ENCODE data around the gene AGO4. TPM values are rescaled to one million over a fixed set of nuclear protein-coding genes. Genes with fewer than 3 reads are reported as not detected.

Gene AGO4
- total and polyA plus RNA-seq, 4 donors: 1.7 to 14.9 (median 7.3) TPM

DNA sequence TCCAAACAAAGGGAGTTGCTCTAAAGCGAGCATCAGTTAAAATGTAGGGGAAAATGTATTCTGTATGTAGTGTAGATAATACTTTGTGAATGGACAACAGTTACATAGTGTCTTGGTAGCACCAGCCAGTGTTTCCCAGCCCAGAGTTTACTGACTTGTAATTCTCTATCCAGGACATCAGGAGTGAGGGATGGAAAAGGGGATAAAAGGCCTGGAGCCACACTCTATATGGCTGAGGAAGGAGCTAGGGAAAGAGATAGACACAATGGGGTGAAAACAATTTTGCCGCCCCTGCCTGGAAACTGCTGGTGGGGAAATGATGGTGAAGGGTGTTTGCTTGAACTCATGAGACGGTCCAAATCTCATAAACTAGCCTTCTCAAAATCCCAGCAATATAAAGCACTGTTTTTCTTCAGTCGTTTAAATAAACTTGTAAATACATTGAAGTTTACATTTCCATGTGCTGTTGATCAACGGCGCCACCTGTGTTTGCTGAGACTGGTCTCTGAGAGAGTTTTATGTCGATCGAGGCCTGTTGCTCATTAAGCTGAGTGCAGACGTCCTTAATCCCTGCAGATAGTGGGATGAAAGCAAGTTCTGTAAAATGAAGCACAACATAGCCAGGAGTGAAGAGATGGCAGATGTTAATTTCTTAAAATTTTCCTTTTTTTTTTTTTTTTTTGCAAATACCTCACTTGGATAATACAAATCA, 47.3 kb downstream of the AGO4 start:
- 75% methylated on average over 9 of the region's 9 CpGs for WGBS
- no peak overlapping the region for H3K27ac ChIP-seq (ENCODE audit: low read depth in 1 of 2, low read length in 2 of 2)
- TF ChIP-seq RAD21 (IDR thresholded peaks at IDR 0.05) (no peak), GABPA (IDR thresholded peaks at IDR 0.05 in 1 of 2, conservative IDR thresholded peaks at IDR 0.05 in 1 of 2) (no peak), JUND (IDR thresholded peaks at IDR 0.05) (no peak), HNF4G (IDR thresholded peaks at IDR 0.05) (no peak), FOXA1 (IDR thresholded peaks at IDR 0.05) (no peak), NR2F2 (IDR thresholded peaks at IDR 0.05) (no peak)
- TF ChIP-seq, protein P1, sequence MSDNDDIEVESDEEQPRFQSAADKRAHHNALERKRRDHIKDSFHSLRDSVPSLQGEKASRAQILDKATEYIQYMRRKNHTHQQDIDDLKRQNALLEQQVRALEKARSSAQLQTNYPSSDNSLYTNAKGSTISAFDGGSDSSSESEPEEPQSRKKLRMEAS (IDR thresholded peaks at IDR 0.05): no peak
- no peak for DNase-seq (ENCODE audit: low spot score)
- no peaks in the 10 kb centered on the region for H3K4me1 ChIP-seq (ENCODE audit: control insufficient read depth in 4 of 4, insufficient read depth in 4 of 4, low read length in 3 of 4)
- H3K4me3 ChIP-seq (ENCODE audit: low read depth in 1 of 3, low read length in 3 of 3): no peak overlapping the region
- no peaks in the 10 kb centered on the region for H3K9me3 ChIP-seq (ENCODE audit: control insufficient read depth in 4 of 4, low read length in 3 of 4)
- no peaks in the 10 kb centered on the region for H3K27me3 ChIP-seq (ENCODE audit: control insufficient read depth in 4 of 4, insufficient read depth in 4 of 4, low read length in 3 of 4)
- H3K9ac ChIP-seq (ENCODE audit: low read depth in 1 of 2, low read length in 2 of 2): no peak overlapping the region
- H3K36me3 ChIP-seq (ENCODE audit: control insufficient read depth in 4 of 4, insufficient read depth in 3 of 4, low read depth in 1 of 4, low read length in 3 of 4): peaks cover 14 to 44% (median 35%) of the 10 kb centered on the region in 4 donors

DNA sequence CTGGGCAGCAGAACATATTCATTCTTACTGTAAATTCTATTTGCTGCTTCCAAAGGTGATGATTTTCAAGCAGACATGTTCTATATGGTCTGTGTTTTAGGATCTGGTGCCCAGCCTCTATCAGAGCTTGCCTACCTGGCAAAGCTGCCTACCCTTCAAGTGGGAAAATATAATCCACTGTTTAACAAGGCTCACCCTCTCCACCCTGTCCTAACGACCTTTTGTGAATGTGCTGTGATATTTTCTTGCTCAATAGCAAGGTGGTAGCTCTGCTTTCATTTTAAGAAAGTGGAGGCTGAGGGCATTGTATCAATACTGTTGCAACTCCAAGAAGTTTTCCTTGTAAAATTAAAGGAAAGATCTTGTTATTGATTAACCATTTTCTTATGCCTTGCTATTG, 49.1 kb downstream of the AGO4 start:
- WGBS: 42% methylated on average over 1 of the region's 1 CpG
- no peaks in the 10 kb centered on the region for H3K9me3 ChIP-seq (ENCODE audit: control insufficient read depth in 4 of 4, low read length in 3 of 4)
- H3K4me1 ChIP-seq (ENCODE audit: control insufficient read depth in 4 of 4, insufficient read depth in 4 of 4, low read length in 3 of 4): no peaks in the 10 kb centered on the region
- no peak overlapping the region for H3K9ac ChIP-seq (ENCODE audit: low read depth in 1 of 2, low read length in 2 of 2)
- TF ChIP-seq TAF1 (conservative IDR thresholded peaks at IDR 0.05): no peak
- no peak for TF ChIP-seq YY1 (IDR thresholded peaks at IDR 0.05)
- TF ChIP-seq NR2F2 (IDR thresholded peaks at IDR 0.05): no peak
- TF ChIP-seq HNF4A (conservative IDR thresholded peaks at IDR 0.05): no peak
- TF ChIP-seq, protein P1 (IDR thresholded peaks at IDR 0.05): no peak
- no peak for DNase-seq (ENCODE audit: low spot score)
- peaks cover 9 to 28% (median 21%) of the 10 kb centered on the region in 4 donors for H3K36me3 ChIP-seq (ENCODE audit: control insufficient read depth in 4 of 4, insufficient read depth in 3 of 4, low read depth in 1 of 4, low read length in 3 of 4)
- no peak overlapping the region for H3K4me3 ChIP-seq (ENCODE audit: low read depth in 1 of 3, low read length in 3 of 3)
- H3K27ac ChIP-seq (ENCODE audit: low read depth in 1 of 2, low read length in 2 of 2): no peak overlapping the region
- H3K27me3 ChIP-seq (ENCODE audit: control insufficient read depth in 4 of 4, insufficient read depth in 4 of 4, low read length in 3 of 4): no peaks in the 10 kb centered on the region

DNA sequence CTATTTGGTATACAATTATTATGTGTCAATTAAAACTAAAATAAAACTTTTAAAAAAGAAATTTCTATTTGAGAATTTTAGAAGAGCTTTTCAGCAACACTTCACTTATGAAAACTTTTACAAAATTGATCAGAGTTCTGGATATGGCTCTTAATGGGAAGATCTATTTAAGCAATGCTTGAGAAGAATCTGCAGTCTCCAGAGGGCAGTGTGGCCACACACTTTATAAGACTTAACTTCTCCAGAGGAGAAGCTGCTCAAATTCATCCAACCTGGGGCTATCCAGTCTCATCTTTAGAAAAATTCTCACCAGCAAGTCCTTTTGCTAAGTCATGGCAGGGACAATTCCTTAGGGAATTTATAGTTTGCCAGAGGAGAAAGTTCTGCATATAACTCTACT, 50.0 kb downstream of the AGO4 start:
- no peak overlapping the region for H3K4me3 ChIP-seq (ENCODE audit: low read depth in 1 of 3, low read length in 3 of 3)
- no peaks in the 10 kb centered on the region for H3K4me1 ChIP-seq (ENCODE audit: control insufficient read depth in 4 of 4, insufficient read depth in 4 of 4, low read length in 3 of 4)
- DNase-seq (ENCODE audit: low spot score): no peak
- no peaks in the 10 kb centered on the region for H3K27me3 ChIP-seq (ENCODE audit: control insufficient read depth in 4 of 4, insufficient read depth in 4 of 4, low read length in 3 of 4)
- H3K9me3 ChIP-seq (ENCODE audit: control insufficient read depth in 4 of 4, low read length in 3 of 4): no peaks in the 10 kb centered on the region
- TF ChIP-seq RXRA (IDR thresholded peaks at IDR 0.05) (no peak), RAD21 (IDR thresholded peaks at IDR 0.05) (no peak), TAF1 (conservative IDR thresholded peaks at IDR 0.05) (no peak), EGR1 (IDR thresholded peaks at IDR 0.05; ENCODE audit: low read depth in 2 of 2) (no peak), FOXA1 (IDR thresholded peaks at IDR 0.05) (no peak), HNF4A (conservative IDR thresholded peaks at IDR 0.05) (no peak), NR2F2 (IDR thresholded peaks at IDR 0.05) (no peak), SP1 (IDR thresholded peaks at IDR 0.05) (no peak), GABPA (IDR thresholded peaks at IDR 0.05 in 1 of 2, conservative IDR thresholded peaks at IDR 0.05 in 1 of 2) (no peak)
- TF ChIP-seq, protein P2, sequence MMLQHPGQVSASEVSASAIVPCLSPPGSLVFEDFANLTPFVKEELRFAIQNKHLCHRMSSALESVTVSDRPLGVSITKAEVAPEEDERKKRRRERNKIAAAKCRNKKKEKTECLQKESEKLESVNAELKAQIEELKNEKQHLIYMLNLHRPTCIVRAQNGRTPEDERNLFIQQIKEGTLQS (IDR thresholded peaks at IDR 0.05): no peak
- TF ChIP-seq, protein P3, sequence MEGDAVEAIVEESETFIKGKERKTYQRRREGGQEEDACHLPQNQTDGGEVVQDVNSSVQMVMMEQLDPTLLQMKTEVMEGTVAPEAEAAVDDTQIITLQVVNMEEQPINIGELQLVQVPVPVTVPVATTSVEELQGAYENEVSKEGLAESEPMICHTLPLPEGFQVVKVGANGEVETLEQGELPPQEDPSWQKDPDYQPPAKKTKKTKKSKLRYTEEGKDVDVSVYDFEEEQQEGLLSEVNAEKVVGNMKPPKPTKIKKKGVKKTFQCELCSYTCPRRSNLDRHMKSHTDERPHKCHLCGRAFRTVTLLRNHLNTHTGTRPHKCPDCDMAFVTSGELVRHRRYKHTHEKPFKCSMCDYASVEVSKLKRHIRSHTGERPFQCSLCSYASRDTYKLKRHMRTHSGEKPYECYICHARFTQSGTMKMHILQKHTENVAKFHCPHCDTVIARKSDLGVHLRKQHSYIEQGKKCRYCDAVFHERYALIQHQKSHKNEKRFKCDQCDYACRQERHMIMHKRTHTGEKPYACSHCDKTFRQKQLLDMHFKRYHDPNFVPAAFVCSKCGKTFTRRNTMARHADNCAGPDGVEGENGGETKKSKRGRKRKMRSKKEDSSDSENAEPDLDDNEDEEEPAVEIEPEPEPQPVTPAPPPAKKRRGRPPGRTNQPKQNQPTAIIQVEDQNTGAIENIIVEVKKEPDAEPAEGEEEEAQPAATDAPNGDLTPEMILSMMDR (IDR thresholded peaks at IDR 0.05; ENCODE audit: low read depth, low read length, missing input control): no peak
- TF ChIP-seq, protein P4, sequence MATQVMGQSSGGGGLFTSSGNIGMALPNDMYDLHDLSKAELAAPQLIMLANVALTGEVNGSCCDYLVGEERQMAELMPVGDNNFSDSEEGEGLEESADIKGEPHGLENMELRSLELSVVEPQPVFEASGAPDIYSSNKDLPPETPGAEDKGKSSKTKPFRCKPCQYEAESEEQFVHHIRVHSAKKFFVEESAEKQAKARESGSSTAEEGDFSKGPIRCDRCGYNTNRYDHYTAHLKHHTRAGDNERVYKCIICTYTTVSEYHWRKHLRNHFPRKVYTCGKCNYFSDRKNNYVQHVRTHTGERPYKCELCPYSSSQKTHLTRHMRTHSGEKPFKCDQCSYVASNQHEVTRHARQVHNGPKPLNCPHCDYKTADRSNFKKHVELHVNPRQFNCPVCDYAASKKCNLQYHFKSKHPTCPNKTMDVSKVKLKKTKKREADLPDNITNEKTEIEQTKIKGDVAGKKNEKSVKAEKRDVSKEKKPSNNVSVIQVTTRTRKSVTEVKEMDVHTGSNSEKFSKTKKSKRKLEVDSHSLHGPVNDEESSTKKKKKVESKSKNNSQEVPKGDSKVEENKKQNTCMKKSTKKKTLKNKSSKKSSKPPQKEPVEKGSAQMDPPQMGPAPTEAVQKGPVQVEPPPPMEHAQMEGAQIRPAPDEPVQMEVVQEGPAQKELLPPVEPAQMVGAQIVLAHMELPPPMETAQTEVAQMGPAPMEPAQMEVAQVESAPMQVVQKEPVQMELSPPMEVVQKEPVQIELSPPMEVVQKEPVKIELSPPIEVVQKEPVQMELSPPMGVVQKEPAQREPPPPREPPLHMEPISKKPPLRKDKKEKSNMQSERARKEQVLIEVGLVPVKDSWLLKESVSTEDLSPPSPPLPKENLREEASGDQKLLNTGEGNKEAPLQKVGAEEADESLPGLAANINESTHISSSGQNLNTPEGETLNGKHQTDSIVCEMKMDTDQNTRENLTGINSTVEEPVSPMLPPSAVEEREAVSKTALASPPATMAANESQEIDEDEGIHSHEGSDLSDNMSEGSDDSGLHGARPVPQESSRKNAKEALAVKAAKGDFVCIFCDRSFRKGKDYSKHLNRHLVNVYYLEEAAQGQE (IDR thresholded peaks at IDR 0.05): no peak
- no peak overlapping the region for H3K27ac ChIP-seq (ENCODE audit: low read depth in 1 of 2, low read length in 2 of 2)
- no peak overlapping the region for H3K9ac ChIP-seq (ENCODE audit: low read depth in 1 of 2, low read length in 2 of 2)
- peaks cover 6 to 26% (median 14%) of the 10 kb centered on the region in 4 donors for H3K36me3 ChIP-seq (ENCODE audit: control insufficient read depth in 4 of 4, insufficient read depth in 3 of 4, low read depth in 1 of 4, low read length in 3 of 4)
